Neuronal stem cell (in vitro differentiated cells): ENCODE data around the gene PLXDC2.
"Not testable (repeated sequence)": the region's sequence is repeated elsewhere in the genome, so short reads cannot be mapped to it uniquely, and the experiment has no call there.

ENCODE experiments used
- DNase-seq: peaks from one replicate; pipeline ENCODE4 v3.0.0-alpha.2; 2013; ENCODE audit warnings: low spot score
- H2AFZ ChIP-seq: one replicate; pipeline ENCODE4 v1.6.1; 2013; ENCODE audit warnings: mild to moderate bottlenecking, low read length, inconsistent platforms
- H2AK5ac ChIP-seq: 2 replicates; pipeline ENCODE4 v1.6.1; 2013; ENCODE audit warnings: low read depth, mild to moderate bottlenecking, inconsistent platforms, low read length, moderate library complexity, mixed read lengths
- H2BK120ac ChIP-seq: 2 replicates; pipeline ENCODE4 v1.6.1; 2013; ENCODE audit warnings: low read depth, mild to moderate bottlenecking, inconsistent platforms, low read length, moderate library complexity, mixed read lengths
- H2BK12ac ChIP-seq: one replicate; pipeline ENCODE4 v1.6.1; 2013; ENCODE audit warnings: low read length, inconsistent platforms
- H2BK15ac ChIP-seq: 2 replicates; pipeline ENCODE4 v1.6.1; 2013; ENCODE audit warnings: mild to moderate bottlenecking, low read length, inconsistent platforms, mixed read lengths
- H2BK5ac ChIP-seq: one replicate; pipeline ENCODE4 v1.6.1; 2013; ENCODE audit warnings: inconsistent platforms, mild to moderate bottlenecking, low read length, moderate library complexity
- H3K14ac ChIP-seq: one replicate; pipeline ENCODE4 v1.6.1; 2013; ENCODE audit warnings: low read length, inconsistent platforms
- H3K18ac ChIP-seq: 2 replicates; pipeline ENCODE4 v1.6.1; 2013; ENCODE audit warnings: low read length, inconsistent platforms
- H3K23ac ChIP-seq: 2 replicates; pipeline ENCODE4 v1.6.1; 2013; ENCODE audit warnings: low read depth, mild to moderate bottlenecking, mixed read lengths, low read length, inconsistent platforms; ENCODE audit not compliant: poor library complexity
- H3K27ac ChIP-seq: replicated peaks from 3 replicates; pipeline ENCODE4 v1.5.1; 2013; ENCODE audit warnings: low read length, inconsistent platforms
- H3K27me3 ChIP-seq, 3 experiments: 2 replicates each; pipeline ENCODE4 v1.6.1; 2013; ENCODE audit warnings: low read length in 3 of 3, mild to moderate bottlenecking in 2 of 3, inconsistent platforms in 1 of 3, low read depth in 1 of 3, mixed read lengths in 1 of 3, moderate library complexity in 1 of 3; ENCODE audit not compliant: control insufficient read depth in 3 of 3, insufficient read depth in 3 of 3
- H3K36me3 ChIP-seq, 2 donors: replicated peaks in 1 of 2; 2 replicates each; pipeline ENCODE4 v1.6.1; 2013; ENCODE audit warnings: low read length in 2 of 2; ENCODE audit not compliant: control insufficient read depth in 2 of 2, insufficient read depth in 2 of 2
- H3K4ac ChIP-seq: 2 replicates; pipeline ENCODE4 v1.6.1; 2013; ENCODE audit warnings: inconsistent platforms, mild to moderate bottlenecking, low read length, moderate library complexity
- H3K4me1 ChIP-seq, 2 donors: 1 replicate in 1 of 2; 2 replicates in 1 of 2; pipeline ENCODE4 v1.6.1; 2013; ENCODE audit warnings: low read length in 2 of 2, low read depth in 1 of 2; ENCODE audit not compliant: control insufficient read depth in 2 of 2, insufficient read depth in 1 of 2
- H3K4me2 ChIP-seq: one replicate; pipeline ENCODE4 v1.6.1; 2013; ENCODE audit warnings: mild to moderate bottlenecking, low read length, inconsistent platforms; ENCODE audit not compliant: insufficient read depth, poor library complexity, severe bottlenecking
- H3K4me3 ChIP-seq, 2 donors: 2 replicates each; pipeline ENCODE4 v1.5.1; 2013; ENCODE audit warnings: low read length in 2 of 2, mild to moderate bottlenecking in 2 of 2, inconsistent platforms in 1 of 2, moderate library complexity in 1 of 2
- H3K79me1 ChIP-seq: one replicate; pipeline ENCODE4 v1.6.1; 2013; ENCODE audit warnings: low read depth, mild to moderate bottlenecking, inconsistent platforms, low read length, moderate library complexity
- H3K9ac ChIP-seq: one replicate; pipeline ENCODE4 v1.6.1; 2013; ENCODE audit warnings: mild to moderate bottlenecking, low read depth, low read length, inconsistent platforms; ENCODE audit not compliant: poor library complexity
- H3K9me3 ChIP-seq, 2 donors: replicated peaks in 1 of 2; 2 replicates each; pipeline versions ENCODE3 to v1.6.1; 2013; ENCODE audit warnings: low read length in 2 of 2, mild to moderate bottlenecking in 2 of 2, inconsistent platforms in 1 of 2, low read depth in 1 of 2, mixed read lengths in 1 of 2, moderate library complexity in 1 of 2; ENCODE audit not compliant: control insufficient read depth in 2 of 2, insufficient read depth in 1 of 2
- H4K8ac ChIP-seq: one replicate; pipeline ENCODE4 v1.6.1; 2013; ENCODE audit warnings: low read depth, mild to moderate bottlenecking, inconsistent platforms, low read length, moderate library complexity
- H4K91ac ChIP-seq: one replicate; pipeline ENCODE4 v1.6.1; 2013; ENCODE audit warnings: low read length, low read depth, mild to moderate bottlenecking, inconsistent platforms; ENCODE audit not compliant: poor library complexity
- WGBS, 2 donors: extraction: QIAGEN DNeasy Blood & Tissue Kit; methylation state at CpG; one replicate each; pipeline ENCODE4 v1.1.7; 2013; ENCODE audit warnings: missing lambda C conversion rate in 2 of 2, mixed read lengths in 1 of 2; ENCODE audit not compliant: insufficient read length in 2 of 2, insufficient replicate concordance in 1 of 2; ENCODE audit errors: extremely low coverage in 2 of 2; 5-methylcytosine and 5-hydroxymethylcytosine counted together

PLXDC2 gene

GRCh38 chr10:20207653-20208052, 391.4 kb downstream of the PLXDC2 start:
- Histone ChIP-seq H3K4me1 (no peaks in the 10 kb centered on the region), H3K4me3 (no peak overlapping the region), H3K9ac (no peak overlapping the region), H3K79me1 (no peaks in the 10 kb centered on the region), H3K4me2 (no peak overlapping the region), H3K4ac (no peak overlapping the region), H2BK15ac (no peak overlapping the region), H2BK120ac (no peak overlapping the region), H2AFZ (no peak overlapping the region), H3K27me3 (no peaks in the 10 kb centered on the region), H3K36me3 (no peaks in the 10 kb centered on the region), H3K9me3 (peaks cover 0 to 2% of the 10 kb centered on the region in 2 donors), H2AK5ac (no peak overlapping the region), H4K91ac (no peak overlapping the region), H3K23ac (no peak overlapping the region), H3K27ac (no peak overlapping the region), H2BK5ac (no peak overlapping the region), H3K18ac (no peak overlapping the region), H2BK12ac (no peak overlapping the region), H3K14ac (no peak overlapping the region), H4K8ac (no peak overlapping the region)
- DNase-seq = no peak

- not testable (repeated sequence) for H3K9me3 ChIP-seq, H2BK12ac ChIP-seq, H3K27me3 ChIP-seq, H4K91ac ChIP-seq, DNase-seq, H3K4me1 ChIP-seq, H3K4me3 ChIP-seq, H3K9ac ChIP-seq, H3K27ac ChIP-seq, H3K4ac ChIP-seq, H2BK120ac ChIP-seq, H2BK5ac ChIP-seq, H3K36me3 ChIP-seq, H3K4me2 ChIP-seq, H4K8ac ChIP-seq, H3K23ac ChIP-seq, H3K79me1 ChIP-seq, H2AFZ ChIP-seq, H3K18ac ChIP-seq, H2BK15ac ChIP-seq, H3K14ac ChIP-seq, H2AK5ac ChIP-seq
- WGBS, 2 donors = no CpG with 5 or more reads among the region's 7 CpGs
These were observed 392.9 kb downstream of the PLXDC2 start for GRCh38 chr10:20209098-20209497.

- no peak overlapping the region for H2BK15ac ChIP-seq
- H3K4me1 ChIP-seq = peaks cover 0 to 1% of the 10 kb centered on the region in 2 donors
- no peak overlapping the region for H3K14ac ChIP-seq
- H2BK120ac ChIP-seq = no peak overlapping the region
- no peaks in the 10 kb centered on the region for H3K9me3 ChIP-seq
- H3K79me1 ChIP-seq = no peaks in the 10 kb centered on the region
- peak; percentile 12 for DNase-seq
- H3K36me3 ChIP-seq = no peaks in the 10 kb centered on the region
- no peak overlapping the region for H2AFZ ChIP-seq
- no peak overlapping the region for H3K9ac ChIP-seq
- H2AK5ac ChIP-seq = no peak overlapping the region
- H3K23ac ChIP-seq = no peak overlapping the region
- H4K91ac ChIP-seq = no peak overlapping the region
- H3K18ac ChIP-seq = no peak overlapping the region
- no CpG with 5 or more reads among the region's 3 CpGs for WGBS, 2 donors
- H2BK12ac ChIP-seq = no peak overlapping the region
- no peak overlapping the region for H2BK5ac ChIP-seq
- H3K4me2 ChIP-seq = no peak overlapping the region
- H3K4me3 ChIP-seq = no peak overlapping the region
- no peak overlapping the region for H4K8ac ChIP-seq
- H3K27me3 ChIP-seq = no peaks in the 10 kb centered on the region
- no peak overlapping the region for H3K27ac ChIP-seq
- H3K4ac ChIP-seq = no peak overlapping the region
These were observed 399.4 kb downstream of the PLXDC2 start for GRCh38 chr10:20215547-20216152.

GRCh38 chr10:20221356-20221755, 405.1 kb downstream of the PLXDC2 start:
- H3K4me3 ChIP-seq = no peak overlapping the region
- H4K8ac ChIP-seq = no peak overlapping the region
- no CpG with 5 or more reads among the region's 1 CpG for WGBS, 2 donors
- H3K27me3 ChIP-seq = no peaks in the 10 kb centered on the region
- H2BK120ac ChIP-seq = no peak overlapping the region
- H3K4me1 ChIP-seq = no peaks in the 10 kb centered on the region
- H3K14ac ChIP-seq = no peak overlapping the region
- no peaks in the 10 kb centered on the region for H3K36me3 ChIP-seq
- H3K23ac ChIP-seq = no peak overlapping the region
- no peak overlapping the region for H2BK12ac ChIP-seq
- no peak overlapping the region for H2AFZ ChIP-seq
- H3K9ac ChIP-seq = no peak overlapping the region
- no peaks in the 10 kb centered on the region for H3K9me3 ChIP-seq
- DNase-seq = no peak
- H2BK5ac ChIP-seq = no peak overlapping the region
- H3K4me2 ChIP-seq = no peak overlapping the region
- no peak overlapping the region for H2AK5ac ChIP-seq
- H4K91ac ChIP-seq = no peak overlapping the region
- H3K4ac ChIP-seq = no peak overlapping the region
- H2BK15ac ChIP-seq = no peak overlapping the region
- no peak overlapping the region for H3K18ac ChIP-seq
- H3K79me1 ChIP-seq = no peaks in the 10 kb centered on the region
- no peak overlapping the region for H3K27ac ChIP-seq
